ENCODE data around the gene PACSIN1.
"Not testable (repeated sequence)": the region's sequence is repeated elsewhere in the genome, so short reads cannot be mapped to it uniquely, and the experiment has no call there.

The PACSIN1 gene

GRCh38 chr6:34486886-34487285 lies 21.0 kb downstream of the PACSIN1 start:
- DNase-seq, result not testable (repeated sequence)

GRCh38 chr6:34487536-34487935 lies 21.7 kb downstream of the PACSIN1 start:
- DNase-seq, result no peak

GRCh38 chr6:34489207-34489805 lies 23.4 kb downstream of the PACSIN1 start:
- DNase-seq, result no peak

- no peak for DNase-seq
These were observed 24.7 kb downstream of the PACSIN1 start for GRCh38 chr6:34490390-34491090.

GRCh38 chr6:34491091-34491430 lies 25.2 kb downstream of the PACSIN1 start:
- no peak for DNase-seq

GRCh38 chr6:34493344-34493743 lies 27.5 kb downstream of the PACSIN1 start:
- no peak for DNase-seq

GRCh38 chr6:34494973-34495372 lies 29.1 kb downstream of the PACSIN1 start:
- no peak for DNase-seq

- DNase-seq, result peak; percentile 18
These were observed 30.3 kb downstream of the PACSIN1 start for GRCh38 chr6:34496103-34496685.

GRCh38 chr6:34497411-34497810 lies 31.5 kb downstream of the PACSIN1 start:
- DNase-seq, result no peak

GRCh38 chr6:34506718-34507117 lies 40.8 kb downstream of the PACSIN1 start:
- DNase-seq, result no peak

- no peak for DNase-seq
These were observed 42.5 kb downstream of the PACSIN1 start for GRCh38 chr6:34508425-34508824.

- no peak for DNase-seq
These were observed 43.9 kb downstream of the PACSIN1 start for GRCh38 chr6:34509782-34510181.

- DNase-seq, result no peak
These were observed 44.4 kb downstream of the PACSIN1 start for GRCh38 chr6:34510299-34510698.

GRCh38 chr6:34511214-34511914 lies 45.5 kb downstream of the PACSIN1 start:
- no peak for DNase-seq

- no peak for DNase-seq
These were observed 46.2 kb downstream of the PACSIN1 start for GRCh38 chr6:34511915-34512737.

GRCh38 chr6:34512738-34513115 lies 46.9 kb downstream of the PACSIN1 start:
- DNase-seq, result no peak

GRCh38 chr6:34513646-34514045 lies 47.8 kb downstream of the PACSIN1 start:
- no peak for DNase-seq

- no peak for DNase-seq
These were observed 48.2 kb downstream of the PACSIN1 start for GRCh38 chr6:34514112-34514511.

- no peak for DNase-seq
These were observed 49.0 kb downstream of the PACSIN1 start for GRCh38 chr6:34514593-34515472.

- no peak for DNase-seq
These were observed 49.9 kb downstream of the PACSIN1 start for GRCh38 chr6:34515473-34516387.
